ENCODE results near the gene TFAP2D.

- no peak for TF ChIP-seq EZH2 (IDR thresholded peaks at IDR 0.05; ENCODE audit: borderline replicate concordance, low read depth, low read length, severe bottlenecking)
- no peak for TF ChIP-seq CTCF (IDR thresholded peaks at IDR 0.05; ENCODE audit: borderline replicate concordance, extremely low read depth, low read length, poor library complexity, severe bottlenecking)
Observed at GRCh38 chr6:50819466-50819903, 106.2 kb downstream of the TFAP2D start.

All from DND-41 (cell line).